ENCODE measurements around the gene SHISA5. TPM values are rescaled to one million over a fixed set of nuclear protein-coding genes. Genes with fewer than 3 reads are reported as not detected.

Gene SHISA5
- total RNA-seq, 2 donors from 2014 or later, result 73.3 to 108 TPM

DNA sequence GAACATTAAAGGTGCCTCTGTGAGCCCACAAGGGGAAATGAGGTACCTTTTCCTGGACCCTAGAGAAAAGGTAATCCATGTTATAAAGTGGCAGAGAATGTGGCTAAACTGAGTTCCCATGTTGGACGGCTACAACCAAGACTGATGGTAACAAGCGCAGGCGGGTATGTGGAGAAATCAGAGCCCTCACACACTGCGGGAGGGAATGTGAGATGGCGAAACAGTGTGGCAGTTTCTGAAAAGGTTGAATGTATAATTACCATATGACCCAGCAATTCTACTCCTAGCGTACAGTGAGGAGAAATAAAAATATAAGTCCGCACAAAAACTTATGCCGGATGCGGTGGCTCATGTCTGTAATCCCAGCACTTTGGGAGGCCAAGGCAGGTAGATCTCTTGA lies 24.1 kb upstream of the SHISA5 start:
- no peak for DNase-seq
- ATAC-seq, result no peak
- intact Hi-C loops (cut with DNase I), result no loop called here

DNA sequence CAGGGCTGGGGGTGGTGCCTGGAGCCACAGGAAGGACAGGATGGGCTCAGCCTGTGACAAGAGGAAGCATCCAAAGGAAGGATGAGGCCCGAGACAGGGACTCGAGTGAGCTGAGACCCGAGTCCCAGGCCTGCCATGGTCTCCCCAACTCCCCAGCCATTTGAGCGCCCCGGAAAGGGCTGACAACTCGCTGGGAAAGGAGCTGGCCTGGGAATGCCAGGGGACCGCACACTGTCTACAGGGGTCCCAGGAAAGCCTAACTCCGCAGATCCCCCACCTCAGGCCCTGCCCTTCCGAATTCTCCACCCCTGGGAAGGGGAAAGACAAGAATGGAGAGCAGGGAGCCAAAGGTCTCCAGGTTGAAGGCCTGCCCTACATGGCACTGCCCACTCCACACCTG lies 21.0 kb upstream of the SHISA5 start:
- no peak for ATAC-seq
- intact Hi-C loops (cut with DNase I), result no loop called here

GRCh38 chr3:48521635-48522034 lies 17.7 kb upstream of the SHISA5 start:
- ATAC-seq, result no peak
- intact Hi-C loops (cut with DNase I), result no loop called here
- no peak for DNase-seq

More for the DNA sequence above, 21.0 kb upstream of the SHISA5 start:
- no peak for DNase-seq

DNA sequence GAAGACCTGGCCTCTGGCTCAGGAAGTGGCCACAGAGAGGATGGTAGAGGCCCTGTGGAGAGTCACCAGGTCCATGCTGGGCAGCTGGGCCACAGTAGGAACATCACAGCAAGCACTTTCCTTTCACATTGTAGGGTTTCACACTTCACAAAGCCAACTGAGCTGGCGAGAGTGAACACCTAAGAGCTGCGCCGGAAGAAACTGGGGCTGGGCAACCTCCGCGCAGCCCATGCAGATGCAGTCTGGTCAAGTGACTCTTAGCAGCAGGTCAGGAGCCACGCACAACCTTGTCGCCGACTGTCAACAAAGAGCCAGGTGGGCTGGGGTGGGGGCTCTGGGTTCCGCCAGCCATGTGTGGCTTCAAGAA lies 15.3 kb upstream of the SHISA5 start:
- intact Hi-C loops (cut with DNase I), result no loop called here
- ATAC-seq (no peak), DNase-seq (no peak)

DNA sequence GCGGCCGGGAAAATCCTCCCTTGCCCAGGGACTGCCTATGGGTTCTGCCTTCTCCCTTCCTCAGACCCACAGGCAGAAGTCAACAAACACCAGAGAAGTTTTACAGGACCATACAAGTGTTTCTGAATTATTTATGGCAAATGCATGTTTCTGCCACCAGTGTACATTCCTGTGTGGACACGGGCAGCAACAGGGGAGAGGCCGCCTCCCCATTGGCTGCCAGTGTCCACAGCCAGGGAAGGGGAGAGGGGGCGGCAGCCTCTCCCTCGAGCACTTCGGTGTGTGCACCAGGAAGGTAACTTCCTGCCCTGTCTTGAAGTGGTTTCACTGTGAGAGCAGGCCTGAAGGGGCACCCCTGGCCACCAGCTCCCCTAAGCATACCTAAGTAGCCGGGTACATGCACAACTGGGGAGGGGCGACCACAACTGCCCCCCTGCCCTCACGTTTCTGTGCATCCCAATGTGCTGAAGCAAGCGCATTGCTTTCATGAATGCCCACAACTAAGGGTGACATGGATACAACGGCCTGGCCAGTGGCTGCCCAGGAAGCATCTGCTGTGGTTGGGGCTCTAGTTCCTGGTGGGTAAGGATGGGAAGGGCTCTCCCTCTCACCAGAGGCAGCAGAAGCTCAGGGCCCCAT lies 14.8 kb upstream of the SHISA5 start:
- ATAC-seq (no peak), DNase-seq (no peak)

GRCh38 chr3:48518069-48518468 lies 14.1 kb upstream of the SHISA5 start:
- DNase-seq (no peak), ATAC-seq (no peak)

More for the DNA sequence above, 14.8 kb upstream of the SHISA5 start:
- intact Hi-C loops (cut with DNase I), result no loop called here

GRCh38 chr3:48516571-48516970 lies 12.6 kb upstream of the SHISA5 start:
- no peak for DNase-seq
- no peak for ATAC-seq
- intact Hi-C loops (cut with DNase I), result no loop called here

More at GRCh38 chr3:48518069-48518468, 14.1 kb upstream of the SHISA5 start:
- intact Hi-C loops (cut with DNase I), result no loop called here

DNA sequence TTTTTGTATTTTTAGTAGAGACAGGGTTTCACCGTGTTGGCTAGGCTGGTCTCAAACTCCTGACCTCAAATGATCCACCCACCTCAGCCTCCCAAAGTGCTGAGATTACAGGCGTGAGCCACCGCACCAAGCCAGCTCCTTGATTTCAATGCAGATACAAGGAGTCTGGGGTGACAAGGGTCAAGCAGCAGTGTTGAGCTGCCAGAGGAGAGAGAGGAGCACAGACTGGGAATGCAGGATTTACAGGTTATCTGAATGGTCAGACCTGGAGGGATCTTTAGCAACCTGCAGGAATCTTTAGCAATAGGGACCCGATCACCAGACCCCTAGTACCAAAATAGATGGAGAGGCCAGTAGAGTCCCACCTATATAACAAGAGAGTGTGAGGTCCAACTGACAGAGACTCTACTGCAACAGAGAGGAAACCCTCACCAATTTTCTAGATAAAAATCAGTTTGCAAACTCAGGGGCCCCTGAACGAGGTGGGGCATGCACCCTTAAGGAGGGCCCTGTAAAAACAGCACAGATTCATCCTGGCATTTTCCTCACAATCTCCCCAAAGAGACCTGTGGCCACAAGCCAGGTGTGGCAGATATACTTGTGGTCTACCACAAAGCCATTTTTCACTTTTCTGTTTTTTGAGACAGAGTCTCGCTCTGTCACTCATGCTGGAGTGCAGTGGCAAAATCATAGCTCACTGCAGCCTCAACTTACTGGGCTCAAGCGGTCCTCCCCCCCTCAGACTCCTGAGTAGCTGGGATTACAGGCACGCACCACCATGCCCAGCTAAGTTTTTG lies 10.7 kb upstream of the SHISA5 start:
- DNase-seq (no peak), ATAC-seq (no peak)
- intact Hi-C loops (cut with DNase I), result no loop called here

DNA sequence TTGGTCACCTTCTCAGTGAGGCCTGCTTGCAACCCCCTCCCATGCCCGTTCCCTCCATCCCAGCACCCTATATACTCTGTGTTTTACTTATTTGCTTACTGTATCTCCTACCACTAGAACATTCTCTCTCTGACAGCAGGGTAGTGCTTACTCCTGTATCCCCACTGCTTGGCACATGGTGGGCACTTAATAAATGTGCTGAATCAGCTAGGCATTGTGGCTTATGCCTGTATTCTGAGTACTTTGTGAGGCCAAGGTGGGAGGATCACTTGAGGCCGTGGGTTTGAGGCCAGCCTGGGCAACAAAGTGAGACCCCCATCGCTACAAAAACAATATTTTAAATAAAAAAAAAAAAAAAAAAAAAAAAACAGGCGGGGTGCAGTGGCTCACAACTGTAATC lies 7.6 kb upstream of the SHISA5 start:
- intact Hi-C loops (cut with DNase I), result no loop called here
- ATAC-seq (no peak), DNase-seq (no peak)

GRCh38 chr3:48507256-48508061 lies 3.5 kb upstream of the SHISA5 start:
- peak; percentile 54 for DNase-seq
- intact Hi-C loops (cut with DNase I), result no loop called here
- no peak for ATAC-seq

GRCh38 chr3:48505968-48506504 lies 2.1 kb upstream of the SHISA5 start:
- DNase-seq (no peak), ATAC-seq (no peak)
- intact Hi-C loops (cut with DNase I), result no loop called here

DNA sequence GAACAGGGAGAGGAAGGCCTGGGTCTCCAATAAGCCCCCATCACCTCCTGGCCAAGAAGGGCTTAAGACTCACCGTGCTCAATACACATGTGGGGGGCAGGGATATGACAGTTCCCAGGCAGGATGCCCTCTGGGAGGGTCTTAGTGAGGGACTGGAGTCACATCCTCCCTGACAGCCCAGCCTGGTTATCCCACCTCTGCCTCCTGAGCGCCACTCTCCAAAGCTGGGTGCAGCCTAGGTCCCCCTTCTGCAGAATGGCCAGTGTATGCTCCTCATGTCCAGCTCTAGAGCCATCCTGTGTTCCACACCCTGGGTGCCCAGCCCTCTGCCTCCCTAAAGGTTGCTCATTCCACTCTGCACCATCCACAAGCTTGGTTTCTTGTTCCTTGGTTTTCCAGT lies 1.2 kb upstream of the SHISA5 start:
- DNase-seq (no peak), ATAC-seq (no peak)
- intact Hi-C loops (cut with DNase I), result no loop called here

DNA sequence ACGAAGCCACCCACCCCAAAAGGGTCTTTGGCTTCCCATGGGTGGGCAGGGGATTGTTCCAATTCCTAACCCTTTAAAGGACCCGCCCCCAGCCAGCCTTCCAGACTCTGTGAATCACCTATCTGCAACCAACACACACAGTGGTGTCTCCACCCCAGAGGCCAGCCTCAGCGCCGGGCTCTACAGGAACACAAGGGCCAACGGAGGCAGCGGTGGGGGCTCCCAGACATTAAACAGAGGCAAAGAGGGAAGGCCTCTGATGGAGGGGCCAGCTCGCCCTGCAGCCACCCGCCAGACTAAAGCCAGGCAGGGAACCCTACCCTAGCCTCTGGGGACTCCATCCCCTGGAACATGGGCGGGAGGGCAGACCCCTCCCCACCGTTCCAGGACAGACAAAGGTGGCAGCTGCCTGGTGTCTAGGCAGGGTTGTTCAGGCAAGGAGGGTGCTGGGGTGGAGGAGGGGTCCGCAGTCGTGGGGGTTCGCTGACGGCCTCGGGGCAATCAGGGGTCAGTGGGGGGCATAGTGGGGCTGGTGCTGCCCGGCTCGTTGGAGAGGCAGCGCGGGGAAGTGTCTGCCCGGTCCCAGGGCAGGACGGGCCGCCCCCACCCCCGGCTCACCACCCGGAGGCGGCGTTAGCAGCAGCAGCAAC lies 448 bp downstream of the SHISA5 start:
- ATAC-seq (peak; percentile 42 to 76), DNase-seq (peak; percentile 80)
- intact Hi-C loops (cut with DNase I), result loop anchor here in 1 of 2 donors (5.0 kb wide), 1 partner anchor 36 kb away; a partner anchor contains a TSS

GRCh38 chr3:48502728-48503168 lies 1.2 kb downstream of the SHISA5 start:
- intact Hi-C loops (cut with DNase I), result loop anchor here in 1 of 2 donors (5.0 kb wide), 1 partner anchor 35 kb away; a partner anchor contains a TSS
- ATAC-seq (peak in 1 of 2 donors; percentile 9), DNase-seq (peak; percentile 55)

- ATAC-seq, result no peak
- no peak for DNase-seq
- intact Hi-C loops (cut with DNase I), result loop anchor here in 1 of 2 donors (5.0 kb wide), 1 partner anchor 35 kb away; a partner anchor contains a TSS
Measured at GRCh38 chr3:48502121-48502520, 1.9 kb downstream of the SHISA5 start.

- ATAC-seq, result no peak
- intact Hi-C loops (cut with DNase I), result loop anchor here in 1 of 2 donors (5.0 kb wide), 1 partner anchor 34 kb away; a partner anchor contains a TSS
- no peak for DNase-seq
Measured at GRCh38 chr3:48501196-48501595, 2.8 kb downstream of the SHISA5 start.

- no peak for ATAC-seq
- intact Hi-C loops (cut with DNase I), result loop anchor here in 1 of 2 donors (5.0 kb wide), 1 partner anchor 33 kb away; a partner anchor contains a TSS
- no peak for DNase-seq
Measured at GRCh38 chr3:48500656-48501055, 3.3 kb downstream of the SHISA5 start.

GRCh38 chr3:48493203-48493501 lies 10.8 kb downstream of the SHISA5 start:
- no peak for DNase-seq
- intact Hi-C loops (cut with DNase I), result no loop called here
- ATAC-seq, result no peak
